Mucosa of descending colon (tissue), 3 donors: Measurements from ENCODE around the gene ZC3H7B. TPM values are rescaled to one million over a fixed set of nuclear protein-coding genes. Genes with fewer than 3 reads are reported as not detected.

Source experiments
- ATAC-seq: fragments of 200-7000 bp; cut with Tn5 transposase; one replicate; pipeline ENCODE4 v1.9.1; 2020; ENCODE audit warnings: mild to moderate bottlenecking, moderate library complexity
- DNase-seq, 3 donors: peaks; one replicate each; pipeline ENCODE4 v3.0.0-alpha.2; 2020
- H3K36me3 ChIP-seq: fragments of 200-600 bp; one replicate; pipeline ENCODE4 v1.8.0; 2021; ENCODE audit warnings: low read depth, mild to moderate bottlenecking
- H3K4me1 ChIP-seq: fragments of 200-600 bp; one replicate; pipeline ENCODE4 v1.8.0; 2021; ENCODE audit warnings: low read depth, mild to moderate bottlenecking
- H3K4me3 ChIP-seq: fragments of 200-600 bp; one replicate; pipeline ENCODE4 v1.8.0; 2021; ENCODE audit warnings: mild to moderate bottlenecking
- H3K9me3 ChIP-seq: fragments of 200-600 bp; one replicate; pipeline ENCODE4 v1.8.0; 2021; ENCODE audit warnings: mild to moderate bottlenecking
- intact Hi-C, 2 donors: fragments of 100-400 bp; cut with DNase I in 1 of 2; cut with micrococcal nuclease in 1 of 2; formaldehyde crosslinking; loops; one replicate each; pipeline versions ENCODE4 v1.11.0 to v1.11.1; 2022; cut with DNase I, micrococcal nuclease
- total RNA-seq, 3 donors: library from RNA; stranded (reverse); fragmentation: NEBNext Ultra II Directional in 2 of 3; extraction: Animal tissue kit (Norgen Biotek cat#: 25700) in 2 of 3; gene quantifications; one replicate each; pipeline versions ENCODE4 v1.2.1 to v1.2.4, GENCODE V29; 2021 to 2023
- TF ChIP-seq, protein P1 (sequence below): fragments of 200-600 bp; IDR thresholded peaks from one replicate; pipeline ENCODE4 v1.8.0; 2022; ENCODE audit warnings: antibody characterized with exemption, mild to moderate bottlenecking
- donor health status: DM: no; HTN: no; CAD: no; lungs with moderate emphysema.
- donor health status: DM: no; HTN: no; CAD: no.
- donor health status: DM: no; HTN: yes; CAD: no.

Gene ZC3H7B
- total RNA-seq, 3 donors from 2014 or later: 37.8 to 57.5 (median 39.3) TPM

DNA sequence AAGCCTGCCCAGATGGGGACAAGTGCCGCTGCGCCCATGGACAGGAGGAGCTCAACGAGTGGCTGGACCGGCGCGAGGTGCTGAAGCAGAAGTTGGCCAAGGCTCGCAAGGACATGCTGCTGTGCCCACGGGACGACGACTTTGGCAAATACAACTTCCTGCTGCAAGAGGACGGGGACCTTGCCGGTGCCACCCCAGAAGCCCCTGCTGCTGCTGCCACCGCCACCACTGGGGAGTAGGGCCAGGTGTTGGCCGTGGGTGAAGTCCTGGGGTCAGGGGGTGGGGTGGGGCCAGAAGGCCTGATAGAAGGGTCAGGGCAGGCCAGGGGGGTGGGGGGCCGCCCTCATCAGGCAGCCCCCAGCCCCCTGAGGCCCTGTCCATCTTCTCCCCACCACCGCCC is 55.9 kb downstream of the ZC3H7B start:
- Histone ChIP-seq H3K9me3 (no peaks in the 10 kb centered on the region), H3K4me1 (no peaks in the 10 kb centered on the region), H3K36me3 (peaks cover 6% of the 10 kb centered on the region), H3K4me3 (no peak overlapping the region)
- intact Hi-C loops: no loop called here
- ATAC-seq (no peak), DNase-seq (no peak)
- TF ChIP-seq, protein P1, sequence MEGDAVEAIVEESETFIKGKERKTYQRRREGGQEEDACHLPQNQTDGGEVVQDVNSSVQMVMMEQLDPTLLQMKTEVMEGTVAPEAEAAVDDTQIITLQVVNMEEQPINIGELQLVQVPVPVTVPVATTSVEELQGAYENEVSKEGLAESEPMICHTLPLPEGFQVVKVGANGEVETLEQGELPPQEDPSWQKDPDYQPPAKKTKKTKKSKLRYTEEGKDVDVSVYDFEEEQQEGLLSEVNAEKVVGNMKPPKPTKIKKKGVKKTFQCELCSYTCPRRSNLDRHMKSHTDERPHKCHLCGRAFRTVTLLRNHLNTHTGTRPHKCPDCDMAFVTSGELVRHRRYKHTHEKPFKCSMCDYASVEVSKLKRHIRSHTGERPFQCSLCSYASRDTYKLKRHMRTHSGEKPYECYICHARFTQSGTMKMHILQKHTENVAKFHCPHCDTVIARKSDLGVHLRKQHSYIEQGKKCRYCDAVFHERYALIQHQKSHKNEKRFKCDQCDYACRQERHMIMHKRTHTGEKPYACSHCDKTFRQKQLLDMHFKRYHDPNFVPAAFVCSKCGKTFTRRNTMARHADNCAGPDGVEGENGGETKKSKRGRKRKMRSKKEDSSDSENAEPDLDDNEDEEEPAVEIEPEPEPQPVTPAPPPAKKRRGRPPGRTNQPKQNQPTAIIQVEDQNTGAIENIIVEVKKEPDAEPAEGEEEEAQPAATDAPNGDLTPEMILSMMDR: no peak

GRCh38 chr22:41358927-41359326 is 57.6 kb downstream of the ZC3H7B start:
- intact Hi-C loops: no loop called here
- Histone ChIP-seq H3K9me3 (no peaks in the 10 kb centered on the region), H3K4me1 (no peaks in the 10 kb centered on the region), H3K36me3 (peaks cover 6% of the 10 kb centered on the region), H3K4me3 (no peak overlapping the region)
- DNase-seq: no peak
- ATAC-seq: no peak
- TF ChIP-seq, protein P1: no peak

- ATAC-seq: no peak
- intact Hi-C loops: no loop called here
- H3K36me3 ChIP-seq: peaks cover 6% of the 10 kb centered on the region
Measured at GRCh38 chr22:41359376-41359775, 58.1 kb downstream of the ZC3H7B start.

GRCh38 chr22:41360126-41360525 is 58.8 kb downstream of the ZC3H7B start:
- TF ChIP-seq, protein P1: no peak
- Histone ChIP-seq H3K9me3 (no peaks in the 10 kb centered on the region), H3K36me3 (peaks cover 6% of the 10 kb centered on the region), H3K4me1 (peaks cover 3% of the 10 kb centered on the region), H3K4me3 (no peak overlapping the region)
- DNase-seq: no peak
- no peak for ATAC-seq
- intact Hi-C loops: no loop called here

More at GRCh38 chr22:41359376-41359775, 58.1 kb downstream of the ZC3H7B start:
- TF ChIP-seq, protein P1: no peak
- Histone ChIP-seq H3K4me3 (no peak overlapping the region), H3K4me1 (no peaks in the 10 kb centered on the region), H3K9me3 (no peaks in the 10 kb centered on the region)
- no peak for DNase-seq

DNA sequence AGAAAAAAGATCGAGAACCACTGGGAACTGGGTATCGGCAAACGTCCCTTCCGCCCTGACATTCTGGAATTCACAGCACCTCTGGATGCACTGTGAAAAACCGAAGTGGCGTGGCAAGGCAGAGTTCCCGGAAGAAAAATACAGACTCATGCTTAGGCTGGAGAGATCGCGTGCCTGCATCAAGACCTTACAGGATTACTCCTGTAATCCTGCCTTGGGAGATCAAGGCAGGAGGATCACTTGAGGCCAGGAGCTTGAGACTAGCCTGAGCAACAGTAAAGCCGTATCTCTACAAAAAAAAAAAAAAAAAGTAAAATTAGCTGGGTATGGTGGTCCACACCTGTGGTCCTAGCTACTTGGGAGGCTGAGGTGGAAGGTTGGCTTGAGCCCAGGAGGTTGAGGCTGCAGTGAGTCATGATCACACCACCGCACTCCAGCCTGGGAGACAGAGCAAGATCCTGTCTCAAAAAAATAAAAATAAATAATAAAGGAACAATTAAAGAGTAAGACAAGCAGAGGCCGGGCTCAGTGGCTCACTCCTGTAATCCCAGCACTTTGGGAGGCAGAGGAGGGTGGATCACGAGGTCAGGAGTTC is 60.5 kb downstream of the ZC3H7B start:
- TF ChIP-seq, protein P1: no peak
- Histone ChIP-seq H3K4me1 (peaks cover 8% of the 10 kb centered on the region), H3K36me3 (no peaks in the 10 kb centered on the region), H3K4me3 (no peak overlapping the region), H3K9me3 (no peaks in the 10 kb centered on the region)
- intact Hi-C loops: no loop called here
- ATAC-seq (no peak), DNase-seq (no peak)

DNA sequence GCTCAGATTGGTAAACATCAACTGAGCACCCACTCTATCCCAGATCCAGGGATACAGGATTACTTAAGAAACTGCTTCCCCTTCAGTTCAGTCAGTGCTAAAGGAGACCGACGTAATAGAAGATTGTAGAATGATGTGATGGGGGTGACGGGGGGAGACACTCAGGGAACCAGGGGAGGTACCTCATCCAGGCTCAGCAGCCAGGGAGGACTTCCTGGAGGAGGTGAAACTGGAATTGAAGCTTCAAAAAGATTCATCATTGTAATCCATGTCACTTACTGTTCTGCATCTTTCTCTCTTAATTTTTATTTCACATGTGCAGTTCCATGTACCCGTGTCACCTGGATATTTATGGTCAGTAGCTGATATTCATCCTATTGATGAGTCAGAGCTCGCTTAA is 61.3 kb downstream of the ZC3H7B start:
- intact Hi-C loops: no loop called here
- DNase-seq: no peak
- TF ChIP-seq, protein P1: no peak
- Histone ChIP-seq H3K4me1 (peaks cover 14% of the 10 kb centered on the region), H3K4me3 (no peak overlapping the region), H3K36me3 (no peaks in the 10 kb centered on the region), H3K9me3 (no peaks in the 10 kb centered on the region)
- no peak for ATAC-seq
